ENCODE results near the gene FSIP1.

FSIP1 gene

DNA sequence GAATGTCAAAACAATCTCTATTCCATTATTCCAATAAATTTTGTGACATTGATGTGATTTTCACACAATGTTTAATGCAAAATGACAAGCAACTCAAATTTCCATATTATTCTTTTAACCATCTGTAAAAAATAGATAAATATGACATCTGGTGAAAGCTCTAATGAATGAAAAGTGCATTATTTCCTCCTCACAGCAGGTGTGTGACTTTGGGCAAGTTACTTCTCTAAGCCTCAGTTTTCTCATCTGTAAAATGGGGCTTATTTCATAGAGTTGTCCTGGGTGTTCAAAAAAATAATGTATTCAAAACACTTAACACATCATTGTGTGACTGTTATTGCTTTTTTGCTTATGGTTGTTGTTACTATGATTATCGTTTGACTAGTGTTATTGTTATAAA, 131.3 kb downstream of the FSIP1 start:
- DNase-seq (ENCODE audit: low read depth in 2 of 3, low spot score in 2 of 3) = no peak

DNA sequence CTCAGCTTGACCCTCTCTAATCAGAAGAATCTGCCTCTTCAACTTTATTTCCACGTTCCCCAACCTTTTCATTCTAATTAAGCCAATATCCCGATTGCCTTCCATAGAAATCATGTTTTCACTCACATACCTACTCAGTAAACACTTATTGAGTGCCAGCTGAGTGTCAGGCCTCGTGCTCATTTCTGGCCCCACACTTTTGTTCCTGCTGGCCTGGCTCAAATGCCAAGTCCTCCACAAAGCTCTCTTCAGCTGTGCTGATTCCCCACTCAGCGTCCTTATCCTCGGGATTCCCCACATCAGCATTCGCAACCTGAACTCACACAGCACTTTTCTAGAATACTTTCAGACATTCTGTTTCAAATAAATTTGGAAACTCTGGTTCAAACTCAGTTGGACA, 132.9 kb downstream of the FSIP1 start:
- no peak for DNase-seq (ENCODE audit: low read depth in 2 of 3, low spot score in 2 of 3)

DNA sequence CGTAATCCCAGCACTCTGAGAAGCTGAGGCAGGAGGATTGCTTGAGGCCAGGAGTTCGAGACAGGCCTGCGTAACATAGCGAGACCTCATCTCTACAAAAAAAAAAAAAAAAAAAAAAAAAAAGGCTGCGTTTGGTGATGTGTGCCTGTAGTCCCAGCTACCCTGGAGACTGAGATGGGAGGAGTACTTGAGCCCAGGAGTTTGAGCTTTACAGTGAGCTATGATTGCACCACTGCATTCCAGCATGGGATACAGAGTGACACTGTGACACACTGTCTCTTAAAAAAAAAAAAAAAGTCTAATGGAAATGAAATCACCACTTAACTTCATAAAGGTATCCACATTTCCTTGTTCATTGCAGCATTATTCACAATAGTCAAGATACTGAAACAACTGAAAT, 136.2 kb downstream of the FSIP1 start:
- no peak for DNase-seq (ENCODE audit: low read depth in 2 of 3, low spot score in 2 of 3)

DNA sequence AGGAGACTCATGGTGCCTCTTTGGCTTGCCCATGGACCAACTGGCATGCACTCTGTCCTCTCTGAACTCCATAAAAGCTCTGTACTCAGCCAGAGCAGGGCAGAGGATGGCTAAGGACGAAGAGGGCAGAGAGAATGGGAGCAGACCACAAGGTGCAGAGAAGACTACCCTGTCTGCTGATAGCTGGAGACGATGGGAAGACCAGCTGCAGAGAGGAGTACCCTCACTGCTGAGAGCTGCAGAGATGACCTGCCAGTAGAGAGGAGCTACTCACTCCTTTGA, 136.7 kb downstream of the FSIP1 start:
- DNase-seq (ENCODE audit: low read depth in 2 of 3, low spot score in 2 of 3) = no peak

DNA sequence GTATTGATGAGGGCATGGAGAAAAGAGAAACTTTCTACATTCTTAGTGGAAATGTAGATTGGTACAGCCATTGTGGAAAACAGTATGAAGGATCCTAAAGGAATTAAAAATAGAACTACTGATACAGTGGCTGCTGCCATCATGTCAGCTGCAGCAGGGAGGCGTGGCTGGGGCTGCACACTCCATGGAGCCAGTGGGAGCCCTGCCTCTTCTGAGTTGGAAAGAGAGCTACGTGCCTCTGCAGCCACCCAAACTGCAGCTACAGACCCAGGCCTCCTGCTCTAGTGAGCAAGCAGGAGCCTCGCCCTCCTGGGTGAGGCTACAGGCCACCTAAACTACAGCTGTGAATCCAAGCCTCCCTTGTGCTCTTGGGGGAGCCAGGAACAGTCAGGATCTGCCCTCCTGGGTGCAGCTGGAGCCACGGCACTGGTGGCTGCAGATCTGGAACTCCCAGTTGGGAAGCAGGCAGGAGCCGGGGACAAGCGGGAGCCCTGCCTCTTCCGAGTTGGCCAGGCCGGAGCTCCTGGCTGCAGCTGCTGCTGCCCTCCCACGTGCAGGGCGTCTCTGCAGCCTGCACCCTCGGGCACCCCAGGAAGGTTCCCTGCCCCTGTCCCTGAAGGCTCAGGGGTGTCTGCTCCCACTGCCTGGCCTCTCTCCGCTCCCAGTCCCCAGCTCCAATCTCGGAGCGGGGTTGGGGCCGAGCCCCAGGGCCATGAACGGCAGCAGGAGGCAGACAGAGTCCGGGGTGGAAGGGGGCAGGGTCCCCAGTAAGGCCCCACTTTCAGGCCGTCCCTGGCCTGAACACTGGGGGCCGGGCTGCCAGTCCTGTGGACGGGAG, 137.3 kb downstream of the FSIP1 start:
- DNase-seq (ENCODE audit: low read depth in 2 of 3, low spot score in 2 of 3) = no peak

DNA sequence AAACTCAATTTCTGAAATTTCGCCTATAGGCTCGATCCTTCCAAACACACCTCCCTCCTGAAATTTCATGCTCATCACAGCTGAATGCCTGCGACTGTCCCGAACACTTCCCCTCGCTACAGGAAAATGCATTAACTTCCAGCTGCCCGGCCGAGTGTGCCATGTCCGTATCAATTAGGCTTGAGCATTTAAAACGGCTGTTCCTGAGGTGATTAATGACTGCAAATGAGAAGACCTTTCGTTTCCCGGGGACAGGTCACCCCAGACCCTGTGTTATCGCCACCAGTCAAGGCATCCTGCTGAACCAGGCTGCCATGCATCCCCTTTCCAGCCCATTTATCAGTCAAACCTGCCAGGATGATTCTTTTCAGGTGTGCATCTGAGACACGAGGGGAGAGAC, 138.5 kb downstream of the FSIP1 start:
- no peak for DNase-seq (ENCODE audit: low read depth in 2 of 3, low spot score in 2 of 3)

DNA sequence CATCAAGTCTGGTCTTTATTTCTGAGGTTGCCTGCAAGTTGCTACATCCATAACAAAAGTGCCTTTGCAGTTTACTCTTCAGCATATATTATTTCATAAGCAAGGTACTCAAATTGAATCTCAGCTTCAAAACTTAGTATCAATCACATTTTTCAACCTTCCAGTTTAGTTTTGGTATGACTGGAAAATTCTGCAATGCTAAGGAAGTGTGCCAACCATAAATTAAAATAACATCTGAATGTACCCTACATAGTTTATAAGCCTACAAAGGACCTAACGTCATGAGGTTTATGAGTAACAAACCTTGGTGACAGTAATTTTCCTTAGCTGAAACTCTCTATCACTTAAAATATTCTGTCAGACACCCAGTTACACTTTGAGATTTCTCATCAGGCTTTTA, 138.9 kb downstream of the FSIP1 start:
- no peak for DNase-seq (ENCODE audit: low read depth in 2 of 3, low spot score in 2 of 3)

DNA sequence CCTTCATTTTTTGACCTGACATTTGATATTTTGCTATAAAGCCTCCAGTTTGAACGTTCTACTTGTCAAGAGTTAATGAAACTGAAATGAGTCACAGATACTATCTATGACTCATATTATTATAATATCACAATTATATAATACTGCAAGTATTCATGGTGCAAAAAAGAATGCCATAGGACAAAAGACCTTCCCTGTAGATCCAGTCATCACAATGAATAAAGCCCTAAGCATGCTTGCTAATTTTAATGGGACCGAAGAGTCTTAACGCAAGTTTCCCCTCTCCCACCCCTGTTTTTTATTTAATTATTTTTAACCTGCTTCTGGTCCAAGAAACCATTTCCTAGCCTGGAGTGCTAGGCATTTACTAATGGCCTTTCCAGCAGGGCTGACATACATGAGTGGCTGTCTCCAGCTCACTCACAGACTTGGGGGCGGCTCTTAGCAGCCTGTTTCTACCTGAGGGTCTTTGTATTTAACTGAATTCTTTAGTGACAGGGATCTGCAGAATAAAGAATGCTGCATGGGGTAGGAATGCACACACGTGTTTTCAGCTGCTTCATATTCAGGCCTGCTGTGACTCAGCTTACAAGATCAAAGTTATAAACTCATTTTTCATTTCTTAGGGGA, 140.5 kb downstream of the FSIP1 start:
- no peak for DNase-seq (ENCODE audit: low read depth in 2 of 3, low spot score in 2 of 3)

DNA sequence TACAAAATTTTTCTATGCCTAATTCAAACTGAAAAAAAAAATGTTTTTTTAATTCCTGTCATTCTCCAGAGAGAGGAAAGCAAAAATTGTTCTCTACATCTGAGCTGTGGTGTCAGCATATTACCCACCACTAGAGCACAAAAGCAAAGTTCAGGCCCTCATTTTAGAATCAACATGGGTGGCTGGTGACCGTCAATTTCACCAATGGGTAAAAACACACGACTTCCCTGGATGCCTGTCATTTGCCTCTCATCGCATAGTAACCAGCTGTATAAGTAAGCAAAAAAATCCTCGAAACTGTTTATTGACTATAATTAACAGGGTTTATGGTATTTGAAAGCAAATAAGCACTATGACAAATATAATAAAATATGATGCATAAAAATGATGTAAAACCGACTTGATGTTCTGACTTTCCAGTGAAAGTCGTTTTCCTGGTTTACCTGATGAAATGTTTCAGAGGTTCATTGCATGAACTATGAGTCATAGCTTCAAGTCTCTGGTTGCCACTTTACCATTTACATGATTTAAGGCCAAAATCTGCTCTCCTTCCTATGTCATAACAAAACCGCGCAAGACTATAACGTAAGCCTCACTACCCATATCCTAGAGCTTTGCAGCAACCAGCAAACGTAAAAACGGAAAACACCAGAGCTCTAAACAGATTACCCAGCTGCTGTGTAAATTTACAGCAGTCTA, 141.3 kb downstream of the FSIP1 start:
- DNase-seq (ENCODE audit: low read depth in 2 of 3, low spot score in 2 of 3) = no peak

DNA sequence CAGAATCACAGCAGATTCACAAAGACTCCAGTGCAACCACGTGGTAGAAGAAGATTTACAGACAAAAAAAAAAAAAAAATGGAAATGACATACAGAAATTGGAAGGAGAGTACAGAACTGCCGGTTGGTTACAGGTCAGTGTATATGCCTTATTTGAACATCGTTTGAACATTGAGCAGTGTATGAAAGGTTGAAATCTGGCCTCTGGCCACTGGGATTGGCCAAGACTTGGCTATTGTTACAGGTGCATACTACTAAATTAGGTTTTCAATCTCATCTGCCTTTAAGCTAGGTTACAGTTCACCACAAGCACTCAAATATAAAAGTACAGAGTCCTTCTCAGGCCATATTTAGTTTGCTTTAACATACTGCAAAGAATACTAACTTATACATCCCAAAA, 142.0 kb downstream of the FSIP1 start:
- DNase-seq (ENCODE audit: low read depth in 2 of 3, low spot score in 2 of 3) = no peak

DNA sequence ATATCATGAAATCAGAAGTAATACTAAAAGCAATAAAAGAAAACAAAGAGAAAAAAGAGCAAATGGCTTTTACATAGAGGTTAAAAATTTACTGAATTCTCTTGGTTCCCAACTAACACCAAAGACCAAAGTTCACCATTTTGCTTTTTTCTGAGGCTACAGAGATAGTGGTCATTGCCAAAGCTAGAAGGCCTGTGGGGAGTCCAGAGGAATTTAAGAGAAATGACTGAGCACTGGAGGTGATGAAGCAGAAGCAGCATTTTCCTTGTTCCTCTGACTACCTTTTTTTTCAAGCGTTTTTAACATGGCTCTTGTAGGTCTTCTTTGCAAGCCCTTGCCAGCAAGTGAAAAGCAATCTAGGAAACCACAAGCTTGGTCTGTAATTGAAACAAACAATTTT, 143.6 kb downstream of the FSIP1 start:
- DNase-seq (ENCODE audit: low read depth in 2 of 3, low spot score in 2 of 3) = no peak

DNA sequence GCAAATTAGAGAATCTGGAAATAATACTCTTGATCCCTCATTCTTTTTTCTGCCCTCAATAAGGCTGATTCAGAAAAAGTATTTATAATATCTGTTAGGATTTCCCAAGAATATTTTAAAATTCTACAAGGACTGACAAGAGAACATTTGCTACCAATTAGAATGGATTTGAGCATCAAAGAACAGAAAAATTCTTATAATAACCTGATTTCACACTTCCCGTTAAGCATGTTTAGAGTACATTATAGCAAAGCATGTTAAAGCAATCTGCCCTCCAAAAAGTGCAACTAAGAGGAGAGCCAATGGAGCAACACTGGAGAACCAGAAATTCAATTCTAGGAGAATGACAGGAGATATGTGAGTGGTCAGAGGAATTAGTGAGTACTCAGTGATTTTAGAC, 144.6 kb downstream of the FSIP1 start:
- no peak for DNase-seq (ENCODE audit: low read depth in 2 of 3, low spot score in 2 of 3)

DNA sequence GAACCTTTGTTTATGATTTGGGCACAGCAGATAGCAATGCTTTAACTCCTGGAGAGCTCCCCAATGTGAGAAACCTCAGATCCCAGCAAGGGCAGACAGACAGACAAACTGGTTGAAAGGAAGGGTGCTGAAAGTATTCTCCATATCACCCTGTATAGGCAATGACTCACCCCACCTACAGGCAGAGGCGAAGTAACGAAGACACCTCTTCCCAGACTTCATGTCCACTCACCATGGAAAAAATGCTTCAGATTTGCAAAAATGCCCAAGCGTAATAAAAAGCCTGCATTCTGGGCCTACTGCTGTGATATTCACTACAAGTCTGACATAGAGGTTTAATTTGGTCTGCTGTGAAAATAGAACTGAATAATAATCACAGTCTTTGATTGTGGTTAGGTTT, 151.3 kb downstream of the FSIP1 start:
- DNase-seq (ENCODE audit: low read depth in 2 of 3, low spot score in 2 of 3) = no peak

DNA sequence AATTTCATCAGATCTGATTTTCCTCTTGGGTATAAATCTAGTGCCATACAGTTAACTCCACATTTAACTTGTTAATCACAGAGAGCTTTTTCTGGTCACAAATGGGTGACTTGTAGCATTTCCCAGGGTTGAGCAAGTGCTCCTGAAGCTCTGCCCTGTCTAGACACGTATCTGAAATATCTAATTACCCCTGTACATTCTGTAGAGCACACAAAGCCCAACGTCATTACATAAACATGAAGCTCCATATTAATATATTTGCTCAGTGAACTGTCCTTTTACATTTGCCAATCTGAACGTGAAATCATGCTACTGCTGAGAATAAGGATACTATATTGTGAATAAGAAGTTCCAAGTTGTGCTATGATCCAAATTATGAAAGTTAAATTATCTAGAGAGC, 152.7 kb downstream of the FSIP1 start:
- no peak for DNase-seq (ENCODE audit: low read depth in 2 of 3, low spot score in 2 of 3)

DNA sequence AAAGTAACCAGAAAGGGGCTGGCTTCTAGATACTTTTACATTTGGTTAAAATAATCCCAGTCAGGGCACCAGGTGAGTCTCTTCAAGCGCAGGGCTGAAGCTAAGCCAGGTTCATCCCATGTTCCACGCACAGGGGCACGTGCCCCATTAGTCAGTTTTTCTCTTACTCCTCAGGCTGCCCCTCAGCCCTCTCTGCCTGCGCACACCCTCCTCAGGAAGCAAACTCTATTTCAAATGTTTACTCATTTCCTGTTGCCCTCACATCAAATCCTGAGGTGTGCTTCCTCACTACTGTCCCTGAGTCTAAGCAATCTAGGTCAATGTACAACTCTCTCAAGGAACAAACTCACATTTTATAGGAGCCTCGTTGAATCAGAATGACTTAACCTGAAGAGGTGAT, 153.3 kb downstream of the FSIP1 start:
- DNase-seq (ENCODE audit: low read depth in 2 of 3, low spot score in 2 of 3) = peak in 2 of 3 experiments; percentile 24 to 32

DNA sequence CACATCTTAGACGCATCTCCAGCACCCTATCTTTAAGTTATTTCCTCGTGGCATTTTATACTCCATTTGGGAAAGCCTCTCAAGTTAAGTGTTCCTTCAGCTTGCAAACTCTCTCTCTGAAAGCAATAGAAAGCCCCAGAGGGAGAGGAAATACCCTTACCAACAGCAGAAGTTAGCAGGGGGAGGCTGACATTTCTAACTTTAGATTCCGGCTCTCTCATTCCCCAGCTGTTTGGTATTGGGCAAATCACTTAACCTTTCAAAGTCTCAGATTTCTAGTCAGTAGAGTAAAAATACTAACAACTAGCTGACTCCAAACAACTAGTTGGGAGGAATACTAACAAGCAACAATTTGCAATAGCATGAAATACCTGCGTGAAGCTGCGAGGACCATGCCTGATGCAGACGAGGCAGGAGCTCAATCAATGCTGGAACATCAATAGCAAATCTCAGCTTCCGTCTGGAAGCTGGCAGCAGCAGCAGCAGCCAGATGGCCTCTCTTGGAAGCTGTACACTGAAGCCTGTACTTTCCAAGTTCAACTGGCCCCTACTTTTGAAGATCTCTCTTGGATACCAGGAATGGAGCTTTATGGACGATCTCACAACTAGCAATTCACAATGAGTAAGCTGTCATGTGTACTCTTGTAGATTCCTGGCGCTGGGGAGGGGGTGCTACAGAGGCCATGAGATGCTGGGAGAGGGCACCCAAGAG, 153.9 kb downstream of the FSIP1 start:
- DNase-seq (ENCODE audit: low read depth in 2 of 3, low spot score in 2 of 3) = no peak

DNA sequence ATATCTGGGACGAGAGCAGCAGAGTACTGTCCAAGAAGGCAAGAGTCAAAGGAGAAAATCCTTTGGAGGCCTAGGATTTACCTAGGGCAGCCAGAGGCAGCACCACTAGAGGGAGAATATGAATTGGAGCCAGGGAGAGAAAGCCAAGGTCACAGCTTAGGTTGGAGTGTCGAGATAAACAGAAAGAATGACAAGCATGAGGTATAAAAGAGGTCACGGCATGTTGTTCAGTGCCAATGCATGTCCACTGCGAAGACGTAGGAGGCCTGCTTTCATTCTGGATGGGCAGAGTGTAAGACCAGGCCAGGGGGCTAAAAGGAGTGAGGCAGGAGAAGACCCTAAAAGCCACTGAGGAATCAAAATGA, 154.5 kb downstream of the FSIP1 start:
- no peak for DNase-seq (ENCODE audit: low read depth in 2 of 3, low spot score in 2 of 3)

DNA sequence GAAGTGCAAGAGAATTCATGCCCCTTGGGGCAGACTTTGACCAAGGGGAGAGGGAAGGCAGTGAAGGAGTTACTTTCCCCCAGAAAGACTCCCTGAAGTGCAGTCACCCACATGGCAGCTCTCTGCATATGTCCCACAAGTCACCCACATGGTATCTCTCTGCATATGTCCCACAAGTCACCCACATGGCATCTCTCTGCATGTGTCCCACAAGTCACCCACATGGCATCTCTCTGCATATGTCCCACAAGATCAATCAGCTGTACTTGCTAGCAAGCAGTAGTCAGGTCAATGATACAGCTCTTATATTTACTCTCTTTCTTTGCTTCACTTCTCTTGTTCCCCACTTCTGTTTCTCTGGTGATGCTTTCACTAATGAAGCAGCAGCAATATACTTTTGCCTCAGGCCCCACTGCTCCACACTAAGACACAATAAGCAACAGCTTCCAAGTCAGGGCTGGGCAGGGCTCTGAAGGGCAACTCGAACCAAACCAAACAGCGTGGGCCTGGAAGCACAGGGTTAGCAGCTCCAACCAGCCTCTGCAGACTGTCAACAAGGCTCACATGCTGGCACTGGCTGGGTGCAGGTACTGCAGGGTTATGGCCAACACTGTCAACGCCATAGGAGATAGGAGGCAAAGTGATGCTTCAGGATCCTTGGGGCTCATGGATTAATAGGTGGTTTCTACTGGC, 155.0 kb downstream of the FSIP1 start:
- no peak for DNase-seq (ENCODE audit: low read depth in 2 of 3, low spot score in 2 of 3)

DNA sequence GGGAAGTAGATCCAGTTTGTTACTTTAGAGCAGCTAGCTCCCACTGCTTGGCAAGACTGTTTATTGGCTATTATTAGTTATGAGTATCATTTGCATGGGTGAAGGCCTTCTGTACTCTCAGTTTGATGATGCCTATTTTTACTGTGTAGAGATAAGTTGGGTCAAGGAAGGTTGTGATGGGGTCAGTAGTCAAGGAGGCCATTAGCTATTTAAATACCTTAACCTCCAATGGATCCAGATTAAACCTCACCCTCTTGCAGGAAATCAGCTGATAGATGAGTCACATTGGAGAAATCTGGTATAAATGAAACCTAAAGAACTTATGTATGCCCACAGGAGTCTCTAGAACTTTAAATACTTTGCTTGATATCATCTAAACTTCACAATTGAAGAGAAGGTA, 156.8 kb downstream of the FSIP1 start:
- no peak for DNase-seq (ENCODE audit: low read depth in 2 of 3, low spot score in 2 of 3)

DNA sequence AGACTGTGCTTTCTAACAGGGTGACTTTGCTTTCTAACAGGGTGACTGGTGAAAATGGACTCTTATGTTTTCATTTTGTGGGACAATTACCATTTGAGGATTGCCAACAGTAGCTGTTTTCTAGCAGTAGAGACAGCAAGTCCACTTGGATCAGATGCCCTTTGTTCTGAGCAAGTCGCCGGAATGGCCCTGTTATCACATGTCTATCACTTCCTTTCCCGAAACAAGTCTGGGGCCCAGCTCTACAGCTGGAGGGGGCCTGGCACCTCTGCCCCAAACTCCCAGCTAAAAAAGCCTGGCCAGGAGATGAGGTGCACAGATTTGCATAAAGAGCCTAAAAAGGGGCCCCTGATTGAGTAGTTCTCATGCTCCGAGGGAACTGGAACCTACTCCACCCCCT, 157.2 kb downstream of the FSIP1 start:
- no peak for DNase-seq (ENCODE audit: low read depth in 2 of 3, low spot score in 2 of 3)

DNA sequence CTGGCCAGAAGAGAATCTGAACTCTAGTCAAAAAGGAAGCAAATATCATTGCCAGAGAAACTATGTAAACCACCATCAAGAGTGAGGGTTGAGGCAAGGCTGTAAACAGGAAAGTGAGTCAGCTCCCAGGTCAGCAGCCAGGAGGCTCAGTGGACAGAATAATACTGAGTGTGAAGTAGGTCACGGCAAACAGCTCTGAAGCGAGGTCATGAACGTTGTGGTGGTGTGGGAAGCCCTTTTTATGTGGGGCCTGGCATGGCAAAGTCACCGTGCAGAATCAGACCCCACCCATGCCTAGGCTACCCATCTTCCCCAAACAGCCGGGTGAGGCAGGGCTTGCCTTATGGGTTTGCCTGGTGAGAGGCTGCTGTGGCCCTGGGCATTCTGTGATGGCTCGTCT, 157.8 kb downstream of the FSIP1 start:
- DNase-seq (ENCODE audit: low read depth in 2 of 3, low spot score in 2 of 3) = peak in 2 of 3 experiments; percentile 24 to 41
